HepG2 (cell line): Measurements from ENCODE around the gene MAP2K2. TPM values are rescaled to one million over a fixed set of nuclear protein-coding genes. Genes with fewer than 3 reads are reported as not detected.
A peak's percentile ranks its signal among the peaks of the same experiment; 100 is the strongest.

ENCODE experiments used
- ARID2 ChIP-seq: sonication (generic); formaldehyde crosslinking; IDR thresholded peaks from 2 replicates; pipeline ENCODE4 v1.8.1; 2022; ENCODE audit warnings: mild to moderate bottlenecking, missing genetic modification reagents, borderline replicate concordance
- ASH2L ChIP-seq: fragments of 300-600, 200-600 bp; sonication (generic); IDR thresholded peaks from 2 replicates; pipeline ENCODE4 v1.7.0; 2017; ENCODE audit warnings: low read depth, mild to moderate bottlenecking, moderate library complexity, mixed read lengths, low read length; ENCODE audit not compliant: insufficient read length
- ATAD3A ChIP-seq: sonication (generic); formaldehyde crosslinking; IDR thresholded peaks from 2 replicates; pipeline ENCODE4 v1.4.0; 2020; ENCODE audit warnings: missing genetic modification reagents
- ATF4 ChIP-seq, 2 experiments: fragments of 450-650 bp in 1 of 2; sonication (generic) in 1 of 2; formaldehyde crosslinking; IDR thresholded peaks; 2 replicates each; pipeline versions ENCODE4 v1.5.0 to v1.8.0; 2020 to 2022; ENCODE audit warnings: mild to moderate bottlenecking in 1 of 2, missing genetic modification reagents in 1 of 2
- ATRX ChIP-seq: sonication (generic); formaldehyde crosslinking; IDR thresholded peaks from 2 replicates; pipeline ENCODE4 v1.4.0; 2020; ENCODE audit warnings: missing genetic modification reagents, borderline replicate concordance
- BRD4 ChIP-seq: sonication (generic); formaldehyde crosslinking; IDR thresholded peaks from 2 replicates; pipeline ENCODE4 v1.4.0; 2020; ENCODE audit warnings: missing genetic modification reagents
- DZIP1 ChIP-seq: sonication (generic); formaldehyde crosslinking; IDR thresholded peaks from 2 replicates; pipeline ENCODE4 v1.5.0; 2020; ENCODE audit warnings: mild to moderate bottlenecking, missing genetic modification reagents
- E2F5 ChIP-seq: sonication (generic); formaldehyde crosslinking; conservative IDR thresholded peaks from 2 replicates; pipeline ENCODE4 v1.4.0; 2020; ENCODE audit warnings: missing genetic modification reagents
- FOXA3 ChIP-seq: IDR thresholded peaks from 2 replicates; pipeline ENCODE4 v1.6.1; 2016; ENCODE audit warnings: missing genetic modification reagents, missing compliant biosample characterization
- FOXK1 ChIP-seq: sonication (generic); formaldehyde crosslinking; IDR thresholded peaks from 2 replicates; pipeline ENCODE4 v1.4.0; 2020; ENCODE audit warnings: low read depth, missing genetic modification reagents, borderline replicate concordance
- MLX ChIP-seq: IDR thresholded peaks from 2 replicates; pipeline ENCODE4 v1.6.1; 2016
- NFYC ChIP-seq: IDR thresholded peaks from 2 replicates; pipeline ENCODE4 v1.6.1; 2016; ENCODE audit warnings: missing genetic modification reagents, missing compliant biosample characterization
- POLR2AphosphoS5 ChIP-seq: IDR thresholded peaks from 2 replicates; pipeline ENCODE4 v1.6.1; 2012; ENCODE audit warnings: low read depth, low read length
- SRSF1 ChIP-seq: fragments of 200-400 bp; formaldehyde crosslinking; optimal IDR thresholded peaks from 2 replicates; pipeline ENCODE3; 2017; ENCODE audit warnings: mild to moderate bottlenecking, low read depth, low read length, moderate library complexity
- TFDP2 ChIP-seq: sonication (generic); formaldehyde crosslinking; IDR thresholded peaks from 2 replicates; pipeline ENCODE4 v1.4.0; 2020; ENCODE audit warnings: missing genetic modification reagents
- U2AF1 ChIP-seq: fragments of 200-400 bp; formaldehyde crosslinking; optimal IDR thresholded peaks from 2 replicates; pipeline ENCODE3; 2017; ENCODE audit warnings: mild to moderate bottlenecking, low read depth, low read length
- WIZ ChIP-seq: sonication (generic); formaldehyde crosslinking; IDR thresholded peaks from 2 replicates; pipeline ENCODE4 v1.5.1; 2020; ENCODE audit warnings: mild to moderate bottlenecking, missing genetic modification reagents
- ZBTB43 ChIP-seq: sonication (generic); formaldehyde crosslinking; conservative IDR thresholded peaks from 2 replicates; pipeline ENCODE4 v1.4.0; 2020; ENCODE audit warnings: missing genetic modification reagents
- ZFP36L1 ChIP-seq: sonication (generic); formaldehyde crosslinking; IDR thresholded peaks from 2 replicates; pipeline ENCODE4 v1.8.0; 2022; ENCODE audit warnings: mild to moderate bottlenecking, missing genetic modification reagents, moderate library complexity
- ZFY ChIP-seq: sonication (generic); formaldehyde crosslinking; IDR thresholded peaks from 2 replicates; pipeline ENCODE4 v1.4.0; 2020; ENCODE audit warnings: missing genetic modification reagents
- polyA plus RNA-seq, 8 experiments: library from polyadenylated mRNA; depleted of rRNA in 3 of 8; stranded (reverse) in 7 of 8; unstranded in 1 of 8; fragments of >200 nt; fragmentation: Illumina TruSeq in 4 of 8; extraction: Trizol in 4 of 8; gene quantifications; 2 replicates each; pipeline versions ENCODE4 v1.2.1 to v1.2.3, GENCODE V29; 2011 to 2016; ENCODE audit warnings: low read depth in 4 of 8, missing spikeins in 1 of 8, mixed read lengths in 1 of 8; ENCODE audit not compliant: insufficient read depth in 1 of 8
- total RNA-seq, 5 experiments: library from RNA; depleted of rRNA; stranded (reverse); fragments of >200 nt; fragmentation: Illumina TruSeq; extraction: Trizol; gene quantifications; 2 replicates each; pipeline ENCODE4 v1.2.3, GENCODE V29; 2016; ENCODE audit warnings: low read depth in 1 of 5

Gene MAP2K2
- total and polyA plus RNA-seq, 2 of the 13 experiments (the other 11 are each of a cell fraction or from before 2014, with no cell fraction given) = 70.3 to 80.9 TPM

GRCh38 chr19:4057931-4058692 is 65.8 kb downstream of the MAP2K2 start (continued):
- TF ChIP-seq U2AF1 = peak; percentile 36
- TF ChIP-seq SRSF1 = peak; percentile 73
- TF ChIP-seq POLR2AphosphoS5 = peak; percentile 75; the same call in 1 of the 2 replicates
- TF ChIP-seq MLX (CRISPR knock-in tag) = no peak
- no peak for TF ChIP-seq ATAD3A
- peak; percentile 73 for TF ChIP-seq TFDP2
- TF ChIP-seq WIZ = 0 out of 2 replicates have a peak, but pooled peaks have one; percentile 64
- TF ChIP-seq ATF4 (CRISPR knock-in tag; IDR thresholded peaks at IDR 0.05) = peak in 1 of 2 experiments; percentile 43; a peak in 2 of 4 replicates
- TF ChIP-seq E2F5 (CRISPR knock-in tag) = peak; percentile 80
- no peak for TF ChIP-seq ATRX (CRISPR knock-in tag)
- TF ChIP-seq ARID2 (CRISPR knock-in tag) = no peak
- peak; percentile 31; the same call in 1 of the 2 replicates for TF ChIP-seq ZBTB43
- peak; percentile 76; the same call in 1 of the 2 replicates for TF ChIP-seq BRD4 (CRISPR knock-in tag)
- peak; percentile 21 for TF ChIP-seq FOXA3
- peak; percentile 41 for TF ChIP-seq ASH2L
- TF ChIP-seq ZFP36L1 (CRISPR knock-in tag) = peak; percentile 75
- TF ChIP-seq FOXK1 = peak; percentile 51; the same call in 1 of the 2 replicates
- 0 out of 2 replicates have a peak, but pooled peaks have one; percentile 24 for TF ChIP-seq DZIP1 (CRISPR knock-in tag)
- TF ChIP-seq NFYC (CRISPR knock-in tag) = peak; percentile 20; the same call in 1 of the 2 replicates
- peak; percentile 94 for TF ChIP-seq ZFY (CRISPR knock-in tag)
